Stimulated activated CD4-positive, alpha-beta T cell treated with anti-CD3 and anti-CD28 coated beads, Interleukin-2, amount 100 ng/mL, for 4 hours (primary cell): ENCODE data around the gene FKBP4.

ENCODE experiments used
- DNase-seq: peaks from one replicate; pipeline ENCODE4 v3.0.0-alpha.2; 2020; ENCODE audit warnings: low read depth

Gene FKBP4

GRCh38 chr12:2813214-2814185, 18.7 kb downstream of the FKBP4 start:
- DNase-seq, result peak; percentile 35

GRCh38 chr12:2819810-2820209, 25.0 kb downstream of the FKBP4 start:
- DNase-seq, result no peak

- no peak for DNase-seq
These were observed 25.7 kb downstream of the FKBP4 start for GRCh38 chr12:2820432-2820831.

- DNase-seq, result no peak
These were observed 28.7 kb downstream of the FKBP4 start for GRCh38 chr12:2823483-2823882.

GRCh38 chr12:2824541-2824940, 29.8 kb downstream of the FKBP4 start:
- DNase-seq, result no peak

GRCh38 chr12:2825132-2825531, 30.4 kb downstream of the FKBP4 start:
- DNase-seq, result no peak

- DNase-seq, result no peak
These were observed 31.3 kb downstream of the FKBP4 start for GRCh38 chr12:2826036-2826435.

- no peak for DNase-seq
These were observed 32.1 kb downstream of the FKBP4 start for GRCh38 chr12:2826721-2827515.

- DNase-seq, result no peak
These were observed 34.5 kb downstream of the FKBP4 start for GRCh38 chr12:2829275-2829674.

- no peak for DNase-seq
These were observed 37.9 kb downstream of the FKBP4 start for GRCh38 chr12:2832550-2833127.

GRCh38 chr12:2833327-2833726, 38.6 kb downstream of the FKBP4 start:
- DNase-seq, result no peak

- no peak for DNase-seq
These were observed 39.0 kb downstream of the FKBP4 start for GRCh38 chr12:2833810-2834209.

GRCh38 chr12:2834581-2835491, 40.1 kb downstream of the FKBP4 start, which contains the start of gene NRIP2:
NRIP2 (minus strand) TSS chr12:2835035; CDS start chr12:2834983, 52 bp downstream.
- DNase-seq, result no peak

GRCh38 chr12:2835691-2836403, 41.1 kb downstream of the FKBP4 start:
- no peak for DNase-seq

GRCh38 chr12:2836574-2836973, 41.8 kb downstream of the FKBP4 start:
- no peak for DNase-seq

GRCh38 chr12:2841056-2841650, 46.4 kb downstream of the FKBP4 start:
- no peak for DNase-seq

GRCh38 chr12:2842948-2843347, 48.2 kb downstream of the FKBP4 start:
- DNase-seq, result no peak

GRCh38 chr12:2844786-2845185, 50.0 kb downstream of the FKBP4 start:
- DNase-seq, result no peak

- DNase-seq, result no peak
These were observed 50.5 kb downstream of the FKBP4 start for GRCh38 chr12:2845280-2845679.

- DNase-seq, result no peak
These were observed 57.2 kb downstream of the FKBP4 start for GRCh38 chr12:2851931-2852330.
